Endodermal cell (in vitro differentiated cells): ENCODE results near the gene CBLN3. TPM values are rescaled to one million over a fixed set of nuclear protein-coding genes. Genes with fewer than 3 reads are reported as not detected.

Source experiments
- DNase-seq: peaks from one replicate; pipeline ENCODE4 v3.0.0-alpha.2; 2017
- H3K27ac ChIP-seq: 2 replicates; pipeline ENCODE4 v1.5.1; 2013; ENCODE audit warnings: mild to moderate bottlenecking, low read depth, low read length, moderate library complexity
- H3K27me3 ChIP-seq: 2 replicates; pipeline ENCODE4 v1.6.1; 2013; ENCODE audit warnings: mild to moderate bottlenecking, low read length, moderate library complexity; ENCODE audit not compliant: insufficient read depth, control insufficient read depth, poor library complexity, severe bottlenecking
- H3K36me3 ChIP-seq: 2 replicates; pipeline ENCODE4 v1.7.0; 2013; ENCODE audit warnings: mild to moderate bottlenecking, low read length, moderate library complexity; ENCODE audit not compliant: control insufficient read depth, insufficient read depth
- H3K4me1 ChIP-seq: one replicate; pipeline ENCODE4 v1.7.0; 2013; ENCODE audit warnings: low read length; ENCODE audit not compliant: control insufficient read depth, insufficient read depth
- H3K4me3 ChIP-seq: 2 replicates; pipeline ENCODE4 v1.5.1; 2013; ENCODE audit warnings: mild to moderate bottlenecking, low read length, moderate library complexity
- H3K9ac ChIP-seq: 2 replicates; pipeline ENCODE4 v1.6.1; 2013; ENCODE audit warnings: mild to moderate bottlenecking, low read length, moderate library complexity; ENCODE audit not compliant: poor library complexity, severe bottlenecking; ENCODE audit errors: extremely low read depth
- H3K9me3 ChIP-seq: 2 replicates; pipeline ENCODE4 v1.6.1; 2013; ENCODE audit warnings: mild to moderate bottlenecking, low read length, moderate library complexity; ENCODE audit not compliant: control insufficient read depth
- H3K27ac Mint-ChIP-seq: 2 replicates; pipeline ENCODE4 v1.8.0; 2020; ENCODE audit warnings: mixed read lengths
- H3K27me3 Mint-ChIP-seq: 2 replicates; pipeline ENCODE4 v1.8.0; 2021; ENCODE audit warnings: mild to moderate bottlenecking, mixed read lengths; ENCODE audit not compliant: insufficient read depth
- H3K36me3 Mint-ChIP-seq: 2 replicates; pipeline ENCODE4 v1.8.0; 2020; ENCODE audit warnings: low read depth, mixed read lengths
- H3K4me1 Mint-ChIP-seq: 2 replicates; pipeline ENCODE4 v1.8.0; 2020; ENCODE audit warnings: mixed read lengths
- H3K4me3 Mint-ChIP-seq: 2 replicates; pipeline ENCODE4 v1.8.0; 2020; ENCODE audit warnings: mild to moderate bottlenecking, moderate library complexity, mixed read lengths
- H3K9me3 Mint-ChIP-seq: 2 replicates; pipeline ENCODE4 v1.8.0; 2020; ENCODE audit warnings: mild to moderate bottlenecking, mixed read lengths
- CTCF ChIP-seq: fragments of 200-600 bp; sonication (generic); conservative IDR thresholded peaks from 2 replicates; pipeline ENCODE4 v1.5.0; 2021; ENCODE audit warnings: antibody characterized with exemption, mild to moderate bottlenecking
- WGBS, 2 experiments: methylation state at CpG; one replicate each; pipeline versions ENCODE4 v1.1.5 to v1.1.7; 2013; ENCODE audit warnings: missing lambda C conversion rate in 2 of 2, mixed read lengths in 1 of 2; ENCODE audit not compliant: insufficient coverage in 1 of 2, insufficient read length in 1 of 2; 5-methylcytosine and 5-hydroxymethylcytosine counted together
- total RNA-seq, 2 donors: library from RNA; stranded (reverse); fragmentation: NEBNext Ultra II Directional in 1 of 2; extraction: Animal tissue kit (Norgen Biotek cat#: 25700) in 1 of 2; gene quantifications; 2 replicates in 1 of 2; 3 replicates in 1 of 2; pipeline ENCODE4 v1.2.1, GENCODE V29; 2021

CBLN3 gene
- total RNA-seq, 2 donors from 2014 or later, result 2.1 to 2.4 TPM

- WGBS, 2 experiments, result 26 to 38% methylated on average over 2 to 8 of the region's 8 CpGs
- H3K4me1 Mint-ChIP-seq, result peaks cover 43% of the 10 kb centered on the region
- peaks cover 7% of the 10 kb centered on the region for H3K27me3 Mint-ChIP-seq
- Histone ChIP-seq H3K36me3 (no peaks in the 10 kb centered on the region), H3K4me1 (peaks cover 3% of the 10 kb centered on the region), H3K4me3 (peak overlapping the region; percentile 76), H3K27ac (no peak overlapping the region), H3K9ac (peak overlapping the region; percentile 28), H3K27me3 (no peaks in the 10 kb centered on the region), H3K9me3 (no peaks in the 10 kb centered on the region)
- H3K4me3 Mint-ChIP-seq, result peak overlapping the region; percentile 72
- no peak for TF ChIP-seq CTCF
- DNase-seq, result no peak
- no peak overlapping the region for H3K27ac Mint-ChIP-seq
- H3K9me3 Mint-ChIP-seq, result no peaks in the 10 kb centered on the region
- no peaks in the 10 kb centered on the region for H3K36me3 Mint-ChIP-seq
These were observed 30.0 kb downstream of the CBLN3 start for GRCh38 chr14:24399447-24399822.

GRCh38 chr14:24398653-24399446 lies 30.6 kb downstream of the CBLN3 start, which contains the start of gene NYNRIN:
TSS of gene NYNRIN (plus strand) at chr14:24399003. CDS start at chr14:24399247, 244 bp downstream.
- Mint-ChIP-seq H3K9me3 (no peaks in the 10 kb centered on the region), H3K27me3 (peaks cover 7% of the 10 kb centered on the region), H3K27ac (no peak within 1 kb of the TSS), H3K4me3 (peak within 1 kb of the TSS; percentile 72), H3K36me3 (no peaks in the 10 kb centered on the region), H3K4me1 (peaks cover 38% of the 10 kb centered on the region)
- Histone ChIP-seq H3K27ac (no peak within 1 kb of the TSS), H3K27me3 (no peaks in the 10 kb centered on the region), H3K9me3 (no peaks in the 10 kb centered on the region), H3K4me1 (peaks cover 3% of the 10 kb centered on the region), H3K4me3 (peak within 1 kb of the TSS; percentile 76), H3K36me3 (no peaks in the 10 kb centered on the region), H3K9ac (peak within 1 kb of the TSS; percentile 28)
- no peak for TF ChIP-seq CTCF
- 1 to 10% methylated on average over 2 to 46 of the region's 57 CpGs for WGBS, 2 experiments
- peak; percentile 85 for DNase-seq

- Mint-ChIP-seq H3K27me3 (peaks cover 7% of the 10 kb centered on the region), H3K9me3 (no peaks in the 10 kb centered on the region), H3K4me3 (peak overlapping the region; percentile 72), H3K36me3 (no peaks in the 10 kb centered on the region), H3K4me1 (peaks cover 32% of the 10 kb centered on the region), H3K27ac (no peak overlapping the region)
- Histone ChIP-seq H3K4me3 (no peak overlapping the region), H3K27me3 (no peaks in the 10 kb centered on the region), H3K9ac (no peak overlapping the region), H3K9me3 (no peaks in the 10 kb centered on the region), H3K27ac (no peak overlapping the region), H3K4me1 (peaks cover 3% of the 10 kb centered on the region), H3K36me3 (no peaks in the 10 kb centered on the region)
- TF ChIP-seq CTCF, result no peak
- 58 to 62% methylated on average over 2 to 4 of the region's 7 CpGs for WGBS, 2 experiments
- peak; percentile 80 for DNase-seq
These were observed 31.2 kb downstream of the CBLN3 start for GRCh38 chr14:24398293-24398652.
